ENCODE results near the gene OSTF1.

DNA sequence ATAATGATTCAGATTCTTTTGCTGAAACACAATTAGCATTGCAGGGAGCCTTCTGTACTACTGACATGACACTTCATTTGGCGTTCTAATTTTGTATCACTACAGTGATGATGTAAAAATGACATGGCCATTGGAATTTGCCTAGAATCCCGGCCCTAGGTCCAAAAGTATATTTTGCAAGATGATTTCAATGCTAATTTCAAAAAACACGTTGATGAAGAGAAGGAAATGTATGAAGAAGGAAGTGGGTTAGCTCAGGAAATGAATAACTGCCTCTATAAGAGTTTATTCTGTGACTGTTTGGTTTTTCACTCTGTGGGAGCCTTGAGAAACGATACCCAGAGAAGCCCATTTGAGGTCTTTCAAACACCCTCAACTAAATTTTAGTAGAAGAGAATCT, 59.3 kb downstream of the OSTF1 start:
- TF ChIP-seq ZNF274 (IDR thresholded peaks at IDR 0.05; ENCODE audit: low read depth, low read length) (no peak), SUZ12 (IDR thresholded peaks at IDR 0.05; ENCODE audit: extremely low read depth, insufficient read depth, insufficient read length) (no peak), YY1 (IDR thresholded peaks at IDR 0.05; ENCODE audit: insufficient read depth, insufficient read length) (no peak)
